Nephron progenitor cell (in vitro differentiated cells): Measurements from ENCODE around the gene HIC1.

Experiments
- DNase-seq: peaks from one replicate; pipeline ENCODE4 v3.0.0; 2021
- H3K27ac Mint-ChIP-seq: 2 replicates; pipeline ENCODE4 v1.8.0; 2021; ENCODE audit warnings: mild to moderate bottlenecking, moderate library complexity, mixed read lengths
- H3K27me3 Mint-ChIP-seq: 2 replicates; pipeline ENCODE4 v1.8.0; 2021; ENCODE audit warnings: mild to moderate bottlenecking, low read depth, mixed read lengths; ENCODE audit not compliant: poor library complexity
- H3K36me3 Mint-ChIP-seq: 2 replicates; pipeline ENCODE4 v1.8.0; 2021; ENCODE audit warnings: low read depth, mixed read lengths
- H3K4me1 Mint-ChIP-seq: 2 replicates; pipeline ENCODE4 v1.8.0; 2021; ENCODE audit warnings: mixed read lengths
- H3K4me3 Mint-ChIP-seq: 2 replicates; pipeline ENCODE4 v1.8.0; 2021; ENCODE audit warnings: mild to moderate bottlenecking, moderate library complexity, mixed read lengths
- H3K9me3 Mint-ChIP-seq: 2 replicates; pipeline ENCODE4 v1.8.0; 2021; ENCODE audit warnings: mild to moderate bottlenecking, moderate library complexity, mixed read lengths
- TF ChIP-seq, protein P1 (sequence below): fragments of 200-600 bp; sonication (generic); IDR thresholded peaks from 2 replicates; pipeline ENCODE4 v1.5.0; 2021; ENCODE audit warnings: antibody characterized with exemption

Gene HIC1

DNA sequence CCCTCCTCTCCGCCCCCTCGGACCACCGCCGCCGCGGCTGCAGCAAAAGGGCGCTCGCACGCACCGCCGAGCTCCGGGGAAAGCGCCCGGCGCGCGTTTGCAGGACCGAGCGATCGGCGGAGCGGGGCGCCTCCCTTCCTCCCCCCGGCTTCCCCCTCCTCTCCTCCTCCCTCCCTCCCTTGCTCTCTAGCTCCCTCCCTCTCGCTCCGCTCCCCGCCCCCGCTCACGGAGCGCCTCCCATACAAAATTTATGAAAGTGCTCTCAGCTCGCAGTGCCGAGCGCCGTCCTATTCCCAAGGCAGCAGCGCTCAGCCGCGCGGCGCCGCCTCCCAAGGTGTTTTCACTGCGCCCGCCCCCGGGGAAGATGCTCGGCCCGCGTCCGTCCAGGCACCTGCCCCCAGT lies 29.7 kb upstream of the HIC1 start, which contains the start of gene RTN4RL1:
TSS of gene RTN4RL1 (minus strand) at position 115 of the 402 bp plus-strand sequence. CDS start 469 bp downstream, outside the sequence.
- peaks cover 82% of the 10 kb centered on the region for H3K27me3 Mint-ChIP-seq
- peak within 1 kb of the TSS; percentile 79 for H3K4me3 Mint-ChIP-seq
- H3K36me3 Mint-ChIP-seq, result no peaks in the 10 kb centered on the region
- H3K9me3 Mint-ChIP-seq, result peaks cover 4% of the 10 kb centered on the region
- peak; percentile 72 for DNase-seq
- TF ChIP-seq, protein P1, sequence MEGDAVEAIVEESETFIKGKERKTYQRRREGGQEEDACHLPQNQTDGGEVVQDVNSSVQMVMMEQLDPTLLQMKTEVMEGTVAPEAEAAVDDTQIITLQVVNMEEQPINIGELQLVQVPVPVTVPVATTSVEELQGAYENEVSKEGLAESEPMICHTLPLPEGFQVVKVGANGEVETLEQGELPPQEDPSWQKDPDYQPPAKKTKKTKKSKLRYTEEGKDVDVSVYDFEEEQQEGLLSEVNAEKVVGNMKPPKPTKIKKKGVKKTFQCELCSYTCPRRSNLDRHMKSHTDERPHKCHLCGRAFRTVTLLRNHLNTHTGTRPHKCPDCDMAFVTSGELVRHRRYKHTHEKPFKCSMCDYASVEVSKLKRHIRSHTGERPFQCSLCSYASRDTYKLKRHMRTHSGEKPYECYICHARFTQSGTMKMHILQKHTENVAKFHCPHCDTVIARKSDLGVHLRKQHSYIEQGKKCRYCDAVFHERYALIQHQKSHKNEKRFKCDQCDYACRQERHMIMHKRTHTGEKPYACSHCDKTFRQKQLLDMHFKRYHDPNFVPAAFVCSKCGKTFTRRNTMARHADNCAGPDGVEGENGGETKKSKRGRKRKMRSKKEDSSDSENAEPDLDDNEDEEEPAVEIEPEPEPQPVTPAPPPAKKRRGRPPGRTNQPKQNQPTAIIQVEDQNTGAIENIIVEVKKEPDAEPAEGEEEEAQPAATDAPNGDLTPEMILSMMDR, result no peak
- H3K27ac Mint-ChIP-seq, result no peak within 1 kb of the TSS
- H3K4me1 Mint-ChIP-seq, result peaks cover 38% of the 10 kb centered on the region

DNA sequence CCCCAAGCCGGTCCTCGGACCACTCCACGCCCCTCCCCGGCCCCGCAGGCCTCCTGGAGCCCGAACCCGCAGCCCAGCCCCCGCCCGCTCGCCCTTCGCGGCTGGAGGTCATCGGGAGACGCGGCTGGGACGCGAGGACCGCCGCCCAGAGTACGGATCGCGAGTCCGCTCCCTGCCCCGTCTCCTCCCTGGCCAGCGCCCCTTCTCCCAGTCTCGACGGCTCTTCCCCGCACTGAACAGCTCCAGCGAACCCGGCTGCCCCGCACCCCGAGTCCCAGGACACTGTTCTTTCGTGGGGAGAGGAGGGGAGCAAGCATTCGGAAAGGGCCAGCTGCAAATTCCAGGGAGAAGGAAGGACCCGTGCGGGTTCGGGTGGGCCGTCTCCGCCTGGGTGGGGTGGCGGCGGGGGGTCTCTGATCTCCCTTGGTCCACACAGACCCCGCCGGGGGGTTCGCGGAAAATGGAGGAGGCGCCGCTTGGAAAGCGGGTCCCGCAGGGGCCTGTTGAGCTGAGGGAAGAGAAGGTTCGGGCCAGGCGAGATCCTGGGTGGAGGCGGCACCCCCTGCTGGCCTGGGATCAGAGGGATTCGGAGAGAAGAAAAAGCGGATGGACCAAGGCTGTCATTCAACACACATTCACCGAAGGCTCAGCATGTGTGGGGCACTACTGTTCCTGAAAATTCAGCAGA lies 29.1 kb upstream of the HIC1 start:
- H3K4me1 Mint-ChIP-seq, result peaks cover 37% of the 10 kb centered on the region
- H3K36me3 Mint-ChIP-seq, result no peaks in the 10 kb centered on the region
- DNase-seq, result peak; percentile 79
- peaks cover 4% of the 10 kb centered on the region for H3K9me3 Mint-ChIP-seq
- no peak overlapping the region for H3K27ac Mint-ChIP-seq
- H3K4me3 Mint-ChIP-seq, result peak overlapping the region; percentile 76
- H3K27me3 Mint-ChIP-seq, result peaks cover 76% of the 10 kb centered on the region
- TF ChIP-seq, protein P1, result peak; percentile 56

DNA sequence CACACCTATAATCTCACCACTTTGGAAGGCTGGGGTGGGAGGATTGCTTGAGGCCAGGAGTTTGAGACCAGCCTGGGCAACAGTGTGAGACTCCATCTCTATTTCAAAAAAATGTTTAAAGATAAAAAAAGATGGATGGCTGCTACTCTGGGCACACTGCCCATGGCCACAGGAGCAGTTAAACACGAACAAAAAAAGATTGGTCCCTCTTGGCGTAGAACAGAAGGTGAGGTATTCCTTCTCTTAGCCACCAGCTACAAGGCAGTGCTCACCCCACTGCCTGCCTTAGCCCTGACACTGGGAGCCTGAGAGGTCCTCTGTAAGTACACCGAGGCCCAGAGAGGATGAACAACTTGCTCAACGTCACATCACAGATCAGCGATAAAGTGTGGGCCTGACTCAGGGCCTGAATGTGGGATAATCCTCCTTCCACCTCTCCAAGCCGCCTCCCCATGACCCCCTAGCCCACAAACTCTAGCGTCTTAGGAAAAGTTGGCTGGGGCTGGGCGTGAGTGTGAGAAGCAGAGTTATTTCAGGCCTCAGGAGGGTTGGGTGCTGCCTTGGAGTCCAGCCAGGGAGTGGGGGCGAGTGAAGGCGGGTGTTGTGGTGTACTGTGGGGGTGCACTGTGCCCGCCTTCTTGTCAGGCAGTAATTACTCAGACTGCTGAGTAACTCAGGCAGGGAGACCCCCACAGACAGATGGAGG lies 27.2 kb upstream of the HIC1 start:
- Mint-ChIP-seq H3K36me3 (no peaks in the 10 kb centered on the region), H3K27me3 (peaks cover 69% of the 10 kb centered on the region), H3K4me1 (peaks cover 35% of the 10 kb centered on the region), H3K4me3 (no peak overlapping the region), H3K27ac (no peak overlapping the region), H3K9me3 (peaks cover 4% of the 10 kb centered on the region)
- TF ChIP-seq, protein P1, result no peak
- DNase-seq, result no peak

DNA sequence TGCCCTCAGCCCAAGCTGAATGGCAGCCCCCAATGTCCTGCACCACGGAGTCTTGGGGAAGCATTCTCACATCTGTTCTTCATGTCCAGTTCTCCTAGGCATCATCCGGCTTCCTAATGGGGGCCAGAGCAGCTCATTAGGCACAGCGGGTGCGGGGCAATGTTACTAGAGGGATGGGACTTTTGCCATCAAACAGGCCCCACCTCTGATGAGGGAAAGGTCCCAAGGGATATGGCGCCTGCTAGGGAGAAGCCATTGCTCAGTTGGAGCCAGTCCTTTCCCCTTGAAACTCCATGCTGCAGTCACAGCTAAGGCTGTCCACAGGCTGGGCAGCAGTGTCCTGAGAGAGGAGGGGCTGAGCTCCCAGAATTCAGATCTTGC lies 26.7 kb upstream of the HIC1 start:
- Mint-ChIP-seq H3K27ac (no peak overlapping the region), H3K9me3 (peaks cover 4% of the 10 kb centered on the region), H3K36me3 (no peaks in the 10 kb centered on the region), H3K27me3 (peaks cover 63% of the 10 kb centered on the region), H3K4me3 (peak overlapping the region; percentile 32), H3K4me1 (peaks cover 40% of the 10 kb centered on the region)
- DNase-seq, result no peak
- TF ChIP-seq, protein P1, result no peak

- H3K9me3 Mint-ChIP-seq, result peaks cover 4% of the 10 kb centered on the region
- peak overlapping the region; percentile 13 for H3K4me3 Mint-ChIP-seq
- peaks cover 59% of the 10 kb centered on the region for H3K27me3 Mint-ChIP-seq
- TF ChIP-seq, protein P1, result no peak
- no peaks in the 10 kb centered on the region for H3K36me3 Mint-ChIP-seq
- no peak for DNase-seq
- peaks cover 45% of the 10 kb centered on the region for H3K4me1 Mint-ChIP-seq
- no peak overlapping the region for H3K27ac Mint-ChIP-seq
These were observed 26.2 kb upstream of the HIC1 start for GRCh38 chr17:2028737-2029136.
